Naive thymus-derived CD4-positive, alpha-beta T cell (primary cell): ENCODE data around the gene KLHL30. TPM values are rescaled to one million over a fixed set of nuclear protein-coding genes. Genes with fewer than 3 reads are reported as not detected.
"Not testable (repeated sequence)": the region's sequence is repeated elsewhere in the genome, so short reads cannot be mapped to it uniquely, and the experiment has no call there.

Experiments used
- ATAC-seq: fragments of 150-1000 bp; cut with Tn5 transposase; 2 replicates; pipeline ENCODE4 v1.10.0; 2021; ENCODE audit warnings: mild to moderate bottlenecking, moderate library complexity
- CTCF ChIA-PET: fragments of 350-600 bp; sonication (Branson Sonifier 250); formaldehyde crosslinking; loops from one replicate; lab custom pipeline; 2021; ENCODE audit warnings: antibody characterized with exemption; lab: Charles Lee
- POLR2A ChIA-PET: fragments of 350-600 bp; sonication (Branson Sonifier 250); formaldehyde crosslinking; loops from one replicate; lab custom pipeline; 2021; ENCODE audit warnings: antibody characterized with exemption, inconsistent platforms; lab: Charles Lee
- DNase-seq, 9 donors: peaks; one replicate each; pipeline versions ENCODE4 v3.0.0 to v3.0.0-alpha.2; 2020 to 2022; ENCODE audit warnings: mixed read lengths in 1 of 9
- H3K27ac ChIP-seq: one replicate; pipeline ENCODE4 v1.7.0; 2013; ENCODE audit warnings: mild to moderate bottlenecking, low read depth, low read length, moderate library complexity
- H3K27me3 ChIP-seq, 2 donors: one replicate each; pipeline ENCODE4 v1.7.0; 2013; ENCODE audit warnings: low read length in 2 of 2, mild to moderate bottlenecking in 2 of 2, moderate library complexity in 2 of 2; ENCODE audit not compliant: control insufficient read depth in 2 of 2, insufficient read depth in 2 of 2
- H3K36me3 ChIP-seq, 3 experiments: 1 replicate in 2 of 3; 2 replicates in 1 of 3; pipeline ENCODE4 v1.7.0; 2013; ENCODE audit warnings: low read length in 3 of 3, mild to moderate bottlenecking in 3 of 3, moderate library complexity in 1 of 3; ENCODE audit not compliant: insufficient read depth in 3 of 3, control insufficient read depth in 2 of 3
- H3K4me1 ChIP-seq, 2 donors: one replicate each; pipeline ENCODE4 v1.7.0; 2013; ENCODE audit warnings: low read length in 2 of 2, mild to moderate bottlenecking in 2 of 2, moderate library complexity in 1 of 2; ENCODE audit not compliant: control insufficient read depth in 2 of 2, insufficient read depth in 2 of 2
- H3K4me3 ChIP-seq: 2 replicates; pipeline ENCODE4 v1.7.0; 2013; ENCODE audit warnings: mild to moderate bottlenecking, low read length
- H3K9me3 ChIP-seq, 3 experiments: 1 replicate in 2 of 3; 2 replicates in 1 of 3; pipeline ENCODE4 v1.7.0; 2013; ENCODE audit warnings: low read length in 3 of 3; ENCODE audit not compliant: control insufficient read depth in 2 of 3
- H3K27ac Mint-ChIP-seq, 9 donors: one replicate each; pipeline ENCODE4 v1.8.0; 2020 to 2022; ENCODE audit warnings: mixed read lengths in 9 of 9, mild to moderate bottlenecking in 8 of 9, moderate library complexity in 5 of 9, inconsistent platforms in 2 of 9
- H3K27me3 Mint-ChIP-seq, 5 donors: one replicate each; pipeline ENCODE4 v1.8.0; 2021 to 2022; ENCODE audit warnings: mixed read lengths in 5 of 5, mild to moderate bottlenecking in 1 of 5
- H3K36me3 Mint-ChIP-seq, 5 donors: one replicate each; pipeline ENCODE4 v1.8.0; 2020 to 2022; ENCODE audit warnings: mixed read lengths in 5 of 5, mild to moderate bottlenecking in 3 of 5, inconsistent platforms in 1 of 5
- H3K4me1 Mint-ChIP-seq, 7 donors: one replicate each; pipeline ENCODE4 v1.8.0; 2020 to 2022; ENCODE audit warnings: mixed read lengths in 7 of 7, mild to moderate bottlenecking in 3 of 7, inconsistent platforms in 1 of 7
- H3K4me3 Mint-ChIP-seq, 10 donors: one replicate each; pipeline ENCODE4 v1.8.0; 2020 to 2022; ENCODE audit warnings: mild to moderate bottlenecking in 10 of 10, mixed read lengths in 10 of 10, moderate library complexity in 6 of 10, inconsistent platforms in 2 of 10
- H3K9me3 Mint-ChIP-seq, 11 donors: one replicate each; pipeline ENCODE4 v1.8.0; 2020 to 2022; ENCODE audit warnings: mixed read lengths in 11 of 11, mild to moderate bottlenecking in 4 of 11, inconsistent platforms in 1 of 11, moderate library complexity in 1 of 11
- intact Hi-C, 2 donors: fragments of 100-400 bp; cut with micrococcal nuclease; formaldehyde crosslinking; loops; one replicate each; pipeline ENCODE4 v1.15.1; 2023
- polyA plus RNA-seq, 2 donors: library from polyadenylated mRNA; unstranded; fragments of 300-500 nt; fragmentation: Illumina TruSeq; gene quantifications; one replicate each; pipeline ENCODE4 v1.2.3, GENCODE V29; 2021
- total RNA-seq, 6 experiments: library from RNA in 5 of 6; stranded (reverse) in 5 of 6; gene quantifications; 1 replicate in 5 of 6; 2 replicates in 1 of 6; pipeline ENCODE4 v1.2.3 and lab custom pipeline; 2021 to 2026

The KLHL30 gene
- total and polyA plus RNA-seq, 7 experiments from 2014 or later, result not detected

DNA sequence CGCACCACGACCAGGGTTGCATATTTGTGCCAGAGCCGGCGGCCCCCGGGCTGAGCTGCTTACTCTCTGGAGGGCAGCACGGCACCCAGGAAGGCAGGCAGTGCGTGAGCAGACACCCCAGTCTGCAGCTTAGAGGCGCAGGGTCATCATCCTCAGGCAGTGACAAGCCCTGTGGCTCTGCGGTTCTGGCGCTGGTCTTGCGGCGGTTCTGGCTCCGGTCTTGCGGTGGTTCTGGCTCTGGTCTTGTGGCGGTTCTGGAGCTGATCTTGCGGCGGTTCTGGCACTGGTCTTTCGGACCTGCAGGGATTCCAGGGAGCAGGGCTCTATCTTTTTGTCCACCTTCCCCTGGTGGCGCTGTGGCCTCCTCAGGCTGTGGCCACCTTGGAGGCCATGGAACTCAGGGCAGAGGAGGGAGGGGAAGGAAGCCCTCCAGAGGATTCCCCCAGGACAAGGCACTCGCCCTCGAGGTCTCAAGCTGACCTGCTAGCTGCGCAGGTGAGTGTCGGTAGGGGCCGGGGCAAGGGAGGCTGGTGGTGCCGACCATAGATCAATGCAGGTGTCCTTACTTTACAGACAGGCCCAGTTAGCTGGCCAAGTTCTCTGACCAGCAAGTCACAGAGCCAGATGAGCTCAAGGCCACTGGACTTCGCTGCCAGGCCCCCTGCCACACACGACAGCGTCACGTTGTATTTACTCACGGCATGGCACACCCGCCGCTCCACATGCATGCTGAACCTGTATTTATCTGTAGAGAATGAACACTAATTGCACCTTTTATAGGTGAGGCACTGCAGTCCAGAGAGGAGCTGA is 23.4 kb upstream of the KLHL30 start:
- Mint-ChIP-seq H3K4me3 (no peak overlapping the region), H3K4me1 (no peaks in the 10 kb centered on the region), H3K9me3 (peaks cover 0 to 24% (median 10%) of the 10 kb centered on the region in 11 donors), H3K27me3 (peaks cover 0 to 14% (median 6%) of the 10 kb centered on the region in 5 donors), H3K27ac (no peak overlapping the region), H3K36me3 (peaks cover 0 to 11% (median 5%) of the 10 kb centered on the region in 5 donors)
- Histone ChIP-seq H3K9me3 (peaks cover 0 to 4% (median 0%) of the 10 kb centered on the region in 3 experiments), H3K27me3 (no peaks in the 10 kb centered on the region), H3K36me3 (no peaks in the 10 kb centered on the region), H3K27ac (no peak overlapping the region), H3K4me1 (no peaks in the 10 kb centered on the region), H3K4me3 (no peak overlapping the region)
- intact Hi-C loops, result no loop called here
- DNase-seq, result no peak
- CTCF ChIA-PET, result no interaction called here
- POLR2A ChIA-PET, result no interaction called here
- ATAC-seq, result no peak

DNA sequence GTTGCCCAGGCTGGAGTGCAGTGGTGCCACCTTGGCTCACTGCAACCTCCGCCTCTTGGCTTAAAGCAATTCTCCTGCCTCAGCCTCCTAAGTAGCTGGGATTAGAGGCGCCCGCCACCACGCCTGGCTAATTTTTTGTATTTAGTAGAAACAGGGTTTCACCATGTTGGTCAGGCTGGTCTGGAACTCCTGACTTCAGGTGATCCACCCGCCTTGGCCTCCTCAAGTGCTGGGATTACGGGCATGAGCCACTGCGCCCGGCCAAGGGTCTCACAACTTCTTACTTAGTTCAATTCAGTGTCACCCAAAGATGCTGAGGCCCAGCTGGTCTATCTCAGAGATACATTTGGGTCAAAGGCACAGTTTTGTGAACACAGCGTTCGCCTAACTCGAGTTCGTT is 22.8 kb upstream of the KLHL30 start:
- H3K27ac ChIP-seq, H3K27me3 ChIP-seq, intact Hi-C loops, H3K9me3 ChIP-seq, H3K36me3 ChIP-seq, H3K4me3 ChIP-seq, DNase-seq, CTCF ChIA-PET, H3K4me1 Mint-ChIP-seq, POLR2A ChIA-PET, H3K4me1 ChIP-seq, H3K27ac Mint-ChIP-seq, H3K4me3 Mint-ChIP-seq, ATAC-seq: not testable (repeated sequence)
- Mint-ChIP-seq H3K27me3 (peaks cover 0 to 14% (median 6%) of the 10 kb centered on the region in 5 donors), H3K9me3 (peaks cover 0 to 24% (median 10%) of the 10 kb centered on the region in 11 donors), H3K36me3 (peaks cover 0 to 11% (median 5%) of the 10 kb centered on the region in 5 donors)

DNA sequence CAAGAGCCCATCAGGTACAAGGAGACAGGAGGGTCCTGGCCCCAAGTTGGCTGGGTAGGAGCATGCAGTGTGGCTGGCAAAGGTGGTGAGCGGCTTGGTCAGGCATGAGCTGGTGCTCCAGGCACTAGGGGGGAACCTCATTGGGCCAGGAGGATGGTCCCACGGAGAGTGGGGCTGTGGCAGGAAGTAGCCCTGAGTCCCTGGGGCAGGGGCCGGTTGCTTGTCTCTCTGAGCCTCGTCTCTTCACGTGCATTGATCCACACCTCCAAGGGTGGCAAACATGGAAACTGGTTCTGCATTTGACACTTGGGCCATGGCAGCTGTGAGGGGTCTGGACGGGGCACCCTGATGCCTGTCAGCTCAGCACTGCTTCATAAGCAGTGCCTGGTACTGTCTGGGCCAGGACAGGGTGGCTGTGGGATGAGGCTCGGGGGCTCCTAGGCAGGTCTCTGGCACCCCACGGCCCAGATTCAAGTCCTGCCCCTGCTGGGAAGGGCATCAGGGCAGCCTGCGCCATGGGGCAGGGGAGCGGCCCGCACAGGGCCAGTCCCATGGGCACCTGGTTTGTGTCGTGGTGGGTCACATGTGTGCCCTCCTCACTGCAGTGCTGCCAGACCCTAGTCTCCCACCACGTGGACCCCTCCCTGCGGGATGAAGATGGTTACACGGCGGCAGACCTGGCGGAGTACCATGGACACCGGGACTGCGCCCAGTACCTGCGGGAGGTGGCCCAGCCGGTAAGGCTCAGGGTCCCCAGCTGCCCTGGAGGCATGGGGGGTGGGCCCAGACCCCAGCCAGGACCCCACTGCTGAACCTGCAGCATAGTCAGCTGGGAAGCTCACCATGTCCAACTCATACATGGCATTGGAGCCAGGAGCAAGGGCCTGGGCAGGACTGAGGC is 21.9 kb upstream of the KLHL30 start:
- Histone ChIP-seq H3K27ac (no peak overlapping the region), H3K9me3 (peaks cover 0 to 4% (median 0%) of the 10 kb centered on the region in 3 experiments), H3K27me3 (no peaks in the 10 kb centered on the region), H3K36me3 (no peaks in the 10 kb centered on the region), H3K4me3 (no peak overlapping the region), H3K4me1 (no peaks in the 10 kb centered on the region)
- H3K9me3 Mint-ChIP-seq, result peaks cover 0 to 21% (median 10%) of the 10 kb centered on the region in 11 donors
- H3K36me3 Mint-ChIP-seq, result peaks cover 0 to 11% (median 5%) of the 10 kb centered on the region in 5 donors
- intact Hi-C loops, result no loop called here
- H3K4me3 Mint-ChIP-seq, result no peak overlapping the region
- no peak for DNase-seq
- ChIA-PET CTCF (no interaction called here), POLR2A (no interaction called here)
- H3K4me1 Mint-ChIP-seq, result no peaks in the 10 kb centered on the region
- peaks cover 0 to 14% (median 6%) of the 10 kb centered on the region in 5 donors for H3K27me3 Mint-ChIP-seq
- ATAC-seq, result no peak
- H3K27ac Mint-ChIP-seq, result no peak overlapping the region

DNA sequence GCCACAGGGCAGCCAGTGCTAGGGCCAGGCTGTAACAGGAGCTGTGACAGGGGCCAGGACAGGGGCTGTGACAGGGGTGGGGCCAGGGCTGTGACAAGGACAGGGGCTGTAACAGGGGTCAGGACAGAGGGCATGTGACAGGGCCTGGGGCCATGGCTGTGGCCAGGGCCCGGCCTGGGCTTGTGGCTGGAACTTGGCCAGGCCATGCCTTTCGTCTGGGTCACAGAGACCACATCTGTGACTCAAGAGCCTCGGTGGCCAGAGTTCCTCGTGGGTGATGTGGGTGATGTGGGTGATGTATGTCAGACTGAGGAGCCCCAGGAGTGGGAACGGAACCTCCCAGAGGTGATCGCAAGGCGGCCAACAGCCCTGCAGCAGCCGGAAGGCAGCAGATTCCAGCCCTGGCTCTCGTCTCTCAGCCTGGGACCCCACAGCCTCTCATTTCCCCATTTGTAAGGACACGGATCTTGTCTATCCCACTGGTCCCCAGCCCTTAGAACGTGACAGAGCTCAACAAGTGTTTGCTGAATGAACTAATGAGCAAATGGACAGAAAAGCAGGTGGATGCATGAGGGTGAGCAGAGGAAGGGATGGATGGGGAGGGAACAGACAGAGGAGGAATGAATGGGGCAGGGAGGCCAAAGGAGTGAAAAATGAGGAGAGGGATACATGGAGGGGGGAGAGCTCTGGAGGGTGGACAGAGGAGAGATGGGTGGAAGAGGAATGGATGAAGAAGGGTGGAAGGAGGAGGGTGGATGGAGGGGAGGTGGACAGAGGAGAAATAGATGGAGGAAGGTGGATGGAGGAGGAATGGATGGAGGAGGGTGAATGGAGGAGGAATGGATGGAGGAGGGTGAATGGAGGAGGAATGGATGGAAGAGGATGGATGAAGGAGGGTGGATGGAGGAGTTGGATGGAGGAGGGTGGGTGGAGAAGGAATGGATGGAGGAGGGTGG is 21.0 kb upstream of the KLHL30 start:
- intact Hi-C loops, result no loop called here

DNA sequence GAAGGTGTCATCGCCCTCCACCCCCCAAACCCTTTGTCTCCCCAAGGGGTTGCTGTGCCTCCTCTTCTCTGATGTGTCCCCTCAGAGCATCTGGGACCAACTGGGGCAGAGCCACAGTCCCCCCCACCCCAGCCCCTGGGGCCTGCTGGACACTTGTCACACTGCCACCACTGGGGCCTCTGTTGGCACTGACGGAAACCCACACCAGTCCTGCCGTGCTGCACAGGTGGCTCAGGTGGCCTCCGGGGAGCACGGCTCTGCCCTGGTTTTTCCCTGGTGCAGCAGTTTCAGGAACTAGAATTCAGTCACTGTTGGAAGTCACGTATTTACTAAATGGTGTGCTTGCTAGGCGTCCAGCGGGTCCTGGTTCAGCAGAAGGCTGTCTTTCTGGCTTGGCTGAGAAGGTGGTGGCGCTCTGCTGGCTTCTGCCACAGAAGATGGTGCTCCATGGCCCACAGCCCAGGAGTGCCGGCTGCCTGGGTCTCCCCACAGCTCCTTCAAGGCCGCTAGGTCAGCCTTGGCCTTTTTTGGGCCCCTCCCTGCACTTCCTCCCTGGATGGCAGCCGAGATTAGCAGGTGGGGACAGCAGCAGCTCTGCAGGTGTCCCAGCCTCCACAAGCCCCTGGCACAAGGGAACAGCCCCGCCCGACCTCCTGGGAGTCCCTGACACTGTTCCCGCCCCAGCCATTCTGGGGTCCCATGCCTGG is 18.6 kb upstream of the KLHL30 start:
- POLR2A ChIA-PET, result no interaction called here
- H3K27ac Mint-ChIP-seq, result no peak overlapping the region
- CTCF ChIA-PET, result no interaction called here

More for the DNA sequence above, 21.0 kb upstream of the KLHL30 start:
- Histone ChIP-seq H3K9me3 (peaks cover 0 to 4% (median 0%) of the 10 kb centered on the region in 3 experiments), H3K4me1 (no peaks in the 10 kb centered on the region), H3K27ac (no peak overlapping the region), H3K36me3 (no peaks in the 10 kb centered on the region), H3K27me3 (no peaks in the 10 kb centered on the region), H3K4me3 (no peak overlapping the region)
- ATAC-seq (no peak), DNase-seq (no peak)
- Mint-ChIP-seq H3K27me3 (peaks cover 0 to 14% (median 6%) of the 10 kb centered on the region in 5 donors), H3K27ac (no peak overlapping the region), H3K4me1 (no peaks in the 10 kb centered on the region), H3K9me3 (peaks cover 0 to 14% (median 10%) of the 10 kb centered on the region in 11 donors), H3K4me3 (no peak overlapping the region), H3K36me3 (peaks cover 0 to 11% (median 5%) of the 10 kb centered on the region in 5 donors)
- POLR2A ChIA-PET, result no interaction called here
- CTCF ChIA-PET, result no interaction called here

More for the DNA sequence above, 18.6 kb upstream of the KLHL30 start:
- intact Hi-C loops, result no loop called here
- no peaks in the 10 kb centered on the region for H3K36me3 Mint-ChIP-seq
- DNase-seq (no peak), ATAC-seq (no peak)
- no peak overlapping the region for H3K4me3 ChIP-seq
- H3K4me3 Mint-ChIP-seq, result no peak overlapping the region
- no peaks in the 10 kb centered on the region for H3K36me3 ChIP-seq
- peaks cover 0 to 14% (median 6%) of the 10 kb centered on the region in 5 donors for H3K27me3 Mint-ChIP-seq
- no peaks in the 10 kb centered on the region for H3K9me3 Mint-ChIP-seq
- H3K4me1 Mint-ChIP-seq, result no peaks in the 10 kb centered on the region
- no peak overlapping the region for H3K27ac ChIP-seq
- H3K4me1 ChIP-seq, result no peaks in the 10 kb centered on the region
- H3K27me3 ChIP-seq, result no peaks in the 10 kb centered on the region
- H3K9me3 ChIP-seq, result no peaks in the 10 kb centered on the region
